LoVo (cell line): ENCODE results near the gene OR9A2.
A peak's percentile ranks its signal among the peaks of the same experiment; 100 is the strongest.

ENCODE experiments used
- DNase-seq: peaks from one replicate; pipeline ENCODE4 v3.0.0-alpha.2; 2016; ENCODE audit warnings: low spot score

Gene OR9A2

GRCh38 chr7:143027032-143027431 lies at the start of gene OR9A2:
TSS of gene OR9A2 (minus strand) at chr7:143027132. CDS start at chr7:143027132, 0 bp downstream.
- DNase-seq: no peak

GRCh38 chr7:143074141-143074540 lies 47.2 kb upstream of the OR9A2 start:
- no peak for DNase-seq

GRCh38 chr7:143073556-143073955 lies 46.6 kb upstream of the OR9A2 start:
- no peak for DNase-seq

GRCh38 chr7:143069912-143070500 lies 43.1 kb upstream of the OR9A2 start:
- DNase-seq: no peak

- DNase-seq: no peak
Observed at GRCh38 chr7:143068446-143068845, 41.5 kb upstream of the OR9A2 start.

- DNase-seq: no peak
Observed at GRCh38 chr7:143063741-143064140, 36.8 kb upstream of the OR9A2 start.

GRCh38 chr7:143055754-143056153 lies 28.8 kb upstream of the OR9A2 start:
- no peak for DNase-seq

- DNase-seq: no peak
Observed at GRCh38 chr7:143054621-143055020, 27.7 kb upstream of the OR9A2 start.

GRCh38 chr7:143052041-143052440 lies 25.1 kb upstream of the OR9A2 start, which contains the start of gene OR6V1:
TSS of gene OR6V1 (plus strand) at chr7:143052341. CDS start at chr7:143052341, 0 bp downstream.
- no peak for DNase-seq

GRCh38 chr7:143050931-143051330 lies 24.0 kb upstream of the OR9A2 start:
- no peak for DNase-seq

- no peak for DNase-seq
Observed at GRCh38 chr7:143049362-143049761, 22.4 kb upstream of the OR9A2 start.

- DNase-seq: peak; percentile 70
Observed at GRCh38 chr7:143048827-143049226, 21.9 kb upstream of the OR9A2 start.

- DNase-seq: no peak
Observed at GRCh38 chr7:143047326-143047725, 20.4 kb upstream of the OR9A2 start.

- peak; percentile 29 for DNase-seq
Observed at GRCh38 chr7:143046426-143046851, 19.5 kb upstream of the OR9A2 start.

- no peak for DNase-seq
Observed at GRCh38 chr7:143043391-143043790, 16.5 kb upstream of the OR9A2 start.

- DNase-seq: peak; percentile 28
Observed at GRCh38 chr7:143042790-143043271, 15.9 kb upstream of the OR9A2 start.

- no peak for DNase-seq
Observed at GRCh38 chr7:143042159-143042789, 15.3 kb upstream of the OR9A2 start.

- no peak for DNase-seq
Observed at GRCh38 chr7:143041346-143041745, 14.4 kb upstream of the OR9A2 start.

GRCh38 chr7:143040209-143040715 lies 13.3 kb upstream of the OR9A2 start:
- DNase-seq: no peak

- no peak for DNase-seq
Observed at GRCh38 chr7:143038635-143039034, 11.7 kb upstream of the OR9A2 start.

GRCh38 chr7:143027683-143028082 lies 751 bp upstream of the OR9A2 start:
- DNase-seq: no peak

- no peak for DNase-seq
Observed at GRCh38 chr7:143025371-143025770, 1.6 kb downstream of the OR9A2 start.

- DNase-seq: no peak
Observed at GRCh38 chr7:143023047-143023446, 3.9 kb downstream of the OR9A2 start.

GRCh38 chr7:143018931-143019330 lies 8.0 kb downstream of the OR9A2 start:
- DNase-seq: no peak
